CD4-positive, alpha-beta T cell (primary cell): Measurements from ENCODE around the gene IGDCC3. TPM values are rescaled to one million over a fixed set of nuclear protein-coding genes. Genes with fewer than 3 reads are reported as not detected.
"Not testable (repeated sequence)": the region's sequence is repeated elsewhere in the genome, so short reads cannot be mapped to it uniquely, and the experiment has no call there.

Experiments used
- ATAC-seq: fragments of 200-7000 bp; cut with Tn5 transposase; one replicate; pipeline ENCODE4 v1.10.0; 2022; ENCODE audit warnings: mild to moderate bottlenecking; ENCODE audit not compliant: poor library complexity
- CTCF ChIA-PET: fragments of 350-600 bp; sonication (Branson Sonifier 250); formaldehyde crosslinking; loops from one replicate; lab custom pipeline; 2021; ENCODE audit warnings: antibody characterized with exemption, inconsistent platforms; lab: Charles Lee
- POLR2A ChIA-PET: fragments of 350-600 bp; sonication (Branson Sonifier 250); formaldehyde crosslinking; loops from one replicate; lab custom pipeline; 2021; ENCODE audit warnings: antibody characterized with exemption, inconsistent platforms; lab: Charles Lee
- DNase-seq, 14 experiments: peaks; one replicate each; pipeline ENCODE4 v3.0.0-alpha.2; 2013 to 2020; ENCODE audit warnings: mixed read lengths in 2 of 14
- H3K27ac ChIP-seq, 2 donors: one replicate each; pipeline versions ENCODE4 v1.5.1 to v1.7.0; 2013; ENCODE audit warnings: low read length in 2 of 2, low read depth in 1 of 2, mild to moderate bottlenecking in 1 of 2
- H3K27me3 ChIP-seq, 2 experiments: 1 replicate in 1 of 2; 2 replicates in 1 of 2; pipeline versions ENCODE4 v1.6.1 to v1.7.0; 2013; ENCODE audit warnings: low read length in 2 of 2, control low read depth in 1 of 2, mild to moderate bottlenecking in 1 of 2, moderate library complexity in 1 of 2; ENCODE audit not compliant: insufficient read depth in 2 of 2, control insufficient read depth in 1 of 2
- H3K36me3 ChIP-seq: one replicate; pipeline ENCODE4 v1.6.1; 2013; ENCODE audit warnings: low read length, control low read depth; ENCODE audit not compliant: insufficient read depth
- H3K4me1 ChIP-seq: one replicate; pipeline ENCODE4 v1.6.1; 2013; ENCODE audit warnings: low read length, control low read depth; ENCODE audit not compliant: insufficient read depth
- H3K4me3 ChIP-seq: one replicate; pipeline ENCODE4 v1.5.1; 2013; ENCODE audit warnings: mild to moderate bottlenecking, low read length, moderate library complexity
- H3K9me3 ChIP-seq, 2 experiments: 1 replicate in 1 of 2; 2 replicates in 1 of 2; pipeline versions ENCODE4 v1.6.1 to v1.7.0; 2013; ENCODE audit warnings: low read length in 2 of 2, mild to moderate bottlenecking in 2 of 2, control low read depth in 1 of 2, moderate library complexity in 1 of 2; ENCODE audit not compliant: control insufficient read depth in 1 of 2, insufficient read depth in 1 of 2
- H3K27ac Mint-ChIP-seq: one replicate; pipeline ENCODE4 v1.8.0; 2020; ENCODE audit warnings: mixed read lengths
- H3K27me3 Mint-ChIP-seq: one replicate; pipeline ENCODE4 v1.8.0; 2021; ENCODE audit warnings: mixed read lengths
- H3K36me3 Mint-ChIP-seq: one replicate; pipeline ENCODE4 v1.8.0; 2021; ENCODE audit warnings: low read depth, mixed read lengths
- H3K4me1 Mint-ChIP-seq: one replicate; pipeline ENCODE4 v1.8.0; 2021; ENCODE audit warnings: low read depth, mixed read lengths
- H3K4me3 Mint-ChIP-seq: one replicate; pipeline ENCODE4 v1.8.0; 2020; ENCODE audit warnings: mild to moderate bottlenecking, mixed read lengths
- H3K9me3 Mint-ChIP-seq: one replicate; pipeline ENCODE4 v1.8.0; 2020; ENCODE audit warnings: mixed read lengths
- intact Hi-C, 2 experiments: fragments of 100-400 bp; cut with DNase I in 1 of 2; cut with micrococcal nuclease in 1 of 2; formaldehyde crosslinking; loops; one replicate each; pipeline versions ENCODE4 v1.15.1 to v1.9.0; 2023 to 2025; cut with DNase I, micrococcal nuclease
- total RNA-seq, 174 experiments: library from RNA in 2 of 174; stranded (reverse) in 2 of 174; gene quantifications; one replicate each; pipeline ENCODE4 v1.2.3 and lab custom pipeline; 2021 to 2026
- TF ChIP-seq, protein P1 (sequence below): fragments of 200-600 bp; IDR thresholded peaks from one replicate; pipeline ENCODE4 v1.8.0; 2022; ENCODE audit warnings: antibody characterized with exemption, mild to moderate bottlenecking

Gene IGDCC3
- total RNA-seq, 2 experiments from 2014 or later = not detected

DNA sequence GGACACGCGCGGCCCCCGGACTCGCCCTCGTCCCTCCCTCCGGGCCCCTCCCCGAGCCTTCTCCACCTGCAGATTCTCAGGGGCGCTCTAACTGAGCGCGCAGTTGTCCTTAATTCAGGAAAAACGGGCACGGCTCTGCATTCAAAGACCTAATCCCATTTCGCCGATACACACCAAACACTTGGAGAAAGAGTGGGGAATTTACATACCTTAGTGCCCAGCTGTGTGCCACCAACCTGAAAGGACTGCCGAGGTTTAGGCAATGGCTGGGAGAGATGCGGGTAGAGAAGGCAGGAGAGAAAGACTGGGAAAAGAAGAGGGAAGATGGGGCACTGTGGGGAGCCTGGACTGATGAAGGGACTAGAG, 21.8 kb downstream of the IGDCC3 start:
- Mint-ChIP-seq H3K4me1 (peaks cover 5% of the 10 kb centered on the region), H3K27me3 (peaks cover 62% of the 10 kb centered on the region), H3K36me3 (no peaks in the 10 kb centered on the region), H3K4me3 (peak overlapping the region; percentile 1), H3K27ac (no peak overlapping the region), H3K9me3 (peaks cover 9% of the 10 kb centered on the region)
- ChIA-PET CTCF (no interaction called here), POLR2A (no interaction called here)
- Histone ChIP-seq H3K4me3 (peak overlapping the region; percentile 39), H3K27me3 (peaks cover 34 to 52% of the 10 kb centered on the region in 2 experiments), H3K4me1 (peaks cover 9% of the 10 kb centered on the region), H3K9me3 (peaks cover 13 to 17% of the 10 kb centered on the region in 2 experiments), H3K27ac (no peak overlapping the region), H3K36me3 (no peaks in the 10 kb centered on the region)
- ATAC-seq (no peak), DNase-seq (no peak)
- intact Hi-C loops = no loop called here
- TF ChIP-seq, protein P1, sequence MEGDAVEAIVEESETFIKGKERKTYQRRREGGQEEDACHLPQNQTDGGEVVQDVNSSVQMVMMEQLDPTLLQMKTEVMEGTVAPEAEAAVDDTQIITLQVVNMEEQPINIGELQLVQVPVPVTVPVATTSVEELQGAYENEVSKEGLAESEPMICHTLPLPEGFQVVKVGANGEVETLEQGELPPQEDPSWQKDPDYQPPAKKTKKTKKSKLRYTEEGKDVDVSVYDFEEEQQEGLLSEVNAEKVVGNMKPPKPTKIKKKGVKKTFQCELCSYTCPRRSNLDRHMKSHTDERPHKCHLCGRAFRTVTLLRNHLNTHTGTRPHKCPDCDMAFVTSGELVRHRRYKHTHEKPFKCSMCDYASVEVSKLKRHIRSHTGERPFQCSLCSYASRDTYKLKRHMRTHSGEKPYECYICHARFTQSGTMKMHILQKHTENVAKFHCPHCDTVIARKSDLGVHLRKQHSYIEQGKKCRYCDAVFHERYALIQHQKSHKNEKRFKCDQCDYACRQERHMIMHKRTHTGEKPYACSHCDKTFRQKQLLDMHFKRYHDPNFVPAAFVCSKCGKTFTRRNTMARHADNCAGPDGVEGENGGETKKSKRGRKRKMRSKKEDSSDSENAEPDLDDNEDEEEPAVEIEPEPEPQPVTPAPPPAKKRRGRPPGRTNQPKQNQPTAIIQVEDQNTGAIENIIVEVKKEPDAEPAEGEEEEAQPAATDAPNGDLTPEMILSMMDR = no peak

DNA sequence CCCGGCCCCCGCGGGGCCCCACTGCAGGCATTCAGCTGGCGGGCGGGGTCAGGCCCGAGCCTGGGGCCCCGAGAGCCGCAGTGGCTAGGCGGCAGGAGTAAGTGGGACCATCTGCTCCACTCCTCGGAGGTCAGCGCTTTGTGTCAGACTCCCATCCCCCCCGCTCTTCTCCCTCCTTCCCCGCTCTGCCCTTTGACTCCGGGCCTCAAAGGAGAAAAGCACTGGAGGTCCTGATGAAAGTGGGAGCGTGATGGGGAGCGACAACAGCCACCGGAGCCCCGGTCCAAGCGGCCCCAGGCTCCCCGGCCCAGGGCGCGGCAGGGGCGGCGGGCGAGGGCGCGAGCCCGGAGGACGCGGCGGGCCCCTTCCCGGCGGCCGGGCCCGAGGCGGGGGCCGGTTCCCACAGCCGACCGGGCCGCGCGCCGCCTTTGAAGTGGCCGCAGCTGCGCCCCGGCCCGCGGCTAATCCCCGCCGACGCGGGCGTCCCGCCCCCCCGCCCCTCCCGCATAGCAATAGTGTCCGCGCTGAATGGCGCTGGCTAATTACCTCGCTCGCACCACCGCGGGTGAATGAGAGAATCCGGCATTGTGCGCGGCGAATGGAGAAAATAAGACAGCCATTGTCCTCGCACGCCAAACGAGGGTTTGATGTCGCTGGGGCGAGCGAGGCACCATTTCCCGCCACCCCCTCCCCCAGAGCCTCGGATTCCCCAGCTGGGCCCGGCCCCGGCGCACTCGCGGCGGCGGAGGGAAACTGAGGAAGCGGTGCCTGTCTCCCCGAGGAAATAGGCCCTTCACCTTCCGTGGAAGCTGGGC, 22.4 kb downstream of the IGDCC3 start:
- H3K27ac ChIP-seq = no peak overlapping the region
- CTCF ChIA-PET = no interaction called here
- POLR2A ChIA-PET = no interaction called here
- ATAC-seq = no peak
- H3K4me3 ChIP-seq = peak overlapping the region; percentile 39
- H3K36me3 ChIP-seq = no peaks in the 10 kb centered on the region
- H3K4me1 ChIP-seq = peaks cover 9% of the 10 kb centered on the region
- intact Hi-C loops = no loop called here
- Mint-ChIP-seq H3K9me3 (peaks cover 11% of the 10 kb centered on the region), H3K4me3 (no peak overlapping the region), H3K4me1 (peaks cover 5% of the 10 kb centered on the region), H3K36me3 (no peaks in the 10 kb centered on the region), H3K27me3 (peaks cover 68% of the 10 kb centered on the region), H3K27ac (no peak overlapping the region)
- TF ChIP-seq, protein P1 = no peak
- H3K27me3 ChIP-seq = peaks cover 34 to 52% of the 10 kb centered on the region in 2 experiments
- peaks cover 13 to 17% of the 10 kb centered on the region in 2 experiments for H3K9me3 ChIP-seq
- DNase-seq = peak in 1 of 14 experiments; percentile 11

DNA sequence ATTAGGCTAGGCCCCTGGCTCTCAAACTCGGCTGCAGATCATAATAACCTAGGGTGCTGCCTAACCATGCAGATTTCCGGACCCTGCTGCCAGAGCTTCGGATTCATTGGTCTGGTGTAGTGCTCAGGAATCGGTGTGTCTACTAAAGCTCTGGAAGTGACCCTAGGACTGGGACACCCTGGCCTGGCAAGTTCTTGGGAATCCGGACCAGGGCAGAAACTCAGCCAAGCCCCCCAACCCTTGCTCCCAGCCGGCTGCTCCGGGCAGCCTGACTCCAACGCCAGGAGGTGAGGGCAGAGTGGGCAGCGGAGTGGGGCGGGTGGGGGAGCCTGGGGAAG, 23.0 kb downstream of the IGDCC3 start:
- CTCF ChIA-PET = no interaction called here
- intact Hi-C loops = no loop called here
- H3K36me3 Mint-ChIP-seq = no peaks in the 10 kb centered on the region
- Histone ChIP-seq H3K27me3 (peaks cover 34 to 54% of the 10 kb centered on the region in 2 experiments), H3K36me3 (no peaks in the 10 kb centered on the region), H3K27ac (no peak overlapping the region), H3K9me3 (peaks cover 13 to 17% of the 10 kb centered on the region in 2 experiments), H3K4me3 (no peak overlapping the region), H3K4me1 (peaks cover 9% of the 10 kb centered on the region)
- TF ChIP-seq, protein P1 = no peak
- POLR2A ChIA-PET = no interaction called here
- peaks cover 5% of the 10 kb centered on the region for H3K4me1 Mint-ChIP-seq
- H3K9me3 Mint-ChIP-seq = peaks cover 11% of the 10 kb centered on the region
- H3K27ac Mint-ChIP-seq = no peak overlapping the region
- DNase-seq = no peak
- peak overlapping the region; percentile 8 for H3K4me3 Mint-ChIP-seq
- ATAC-seq = no peak
- peaks cover 68% of the 10 kb centered on the region for H3K27me3 Mint-ChIP-seq

DNA sequence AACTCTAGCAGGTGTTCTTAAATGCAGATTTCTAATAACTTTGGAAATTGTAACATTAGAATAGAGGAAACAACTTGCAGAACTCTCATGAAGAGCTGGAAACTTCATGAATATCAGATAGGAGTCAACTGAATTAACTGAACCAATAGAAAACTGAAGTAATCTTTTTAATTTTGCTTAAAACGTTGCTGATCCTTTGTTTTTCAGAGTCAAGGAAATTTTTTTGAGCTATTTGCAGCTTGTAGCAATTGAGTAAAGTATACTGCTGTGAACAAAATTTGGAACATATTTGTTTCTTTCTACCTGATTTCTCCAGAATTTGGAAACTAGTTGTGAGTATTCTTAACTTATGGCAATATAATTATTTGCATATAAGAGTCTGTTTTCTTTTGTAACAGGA, 25.8 kb downstream of the IGDCC3 start:
- H3K27me3 Mint-ChIP-seq = peaks cover 63% of the 10 kb centered on the region
- peaks cover 26 to 36% of the 10 kb centered on the region in 2 experiments for H3K27me3 ChIP-seq
- peaks cover 13 to 17% of the 10 kb centered on the region in 2 experiments for H3K9me3 ChIP-seq
- intact Hi-C loops, H3K27ac ChIP-seq, ATAC-seq, POLR2A ChIA-PET, H3K4me3 Mint-ChIP-seq, H3K4me3 ChIP-seq, H3K27ac Mint-ChIP-seq, H3K36me3 Mint-ChIP-seq, CTCF ChIA-PET, DNase-seq, H3K36me3 ChIP-seq, H3K4me1 ChIP-seq, H3K4me1 Mint-ChIP-seq: not testable (repeated sequence)
- peaks cover 11% of the 10 kb centered on the region for H3K9me3 Mint-ChIP-seq
